ENCODE data around the gene RECQL5.

DNA sequence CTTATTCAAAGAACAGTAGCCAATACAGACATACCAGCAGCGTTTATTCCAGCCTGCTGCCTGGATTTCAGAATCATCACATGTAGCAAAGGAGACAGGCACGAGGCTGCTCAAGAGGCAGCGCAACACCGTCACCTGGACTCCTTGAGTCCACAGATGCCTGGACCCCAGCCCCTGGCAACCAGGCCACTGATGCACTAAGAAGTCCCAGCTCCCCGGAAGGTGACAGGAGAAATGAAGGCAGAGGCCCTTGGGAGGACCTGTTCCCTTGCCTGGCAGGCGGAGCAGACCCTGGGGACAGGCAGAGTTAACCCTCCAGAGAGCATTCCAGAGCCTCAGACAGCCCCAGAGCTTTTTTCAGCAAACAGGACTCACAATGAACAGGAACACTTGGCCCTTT lies 17.3 kb downstream of the RECQL5 start:
- TF ChIP-seq POLR2A (IDR thresholded peaks at IDR 0.05), result no peak
- TF ChIP-seq, protein P1, sequence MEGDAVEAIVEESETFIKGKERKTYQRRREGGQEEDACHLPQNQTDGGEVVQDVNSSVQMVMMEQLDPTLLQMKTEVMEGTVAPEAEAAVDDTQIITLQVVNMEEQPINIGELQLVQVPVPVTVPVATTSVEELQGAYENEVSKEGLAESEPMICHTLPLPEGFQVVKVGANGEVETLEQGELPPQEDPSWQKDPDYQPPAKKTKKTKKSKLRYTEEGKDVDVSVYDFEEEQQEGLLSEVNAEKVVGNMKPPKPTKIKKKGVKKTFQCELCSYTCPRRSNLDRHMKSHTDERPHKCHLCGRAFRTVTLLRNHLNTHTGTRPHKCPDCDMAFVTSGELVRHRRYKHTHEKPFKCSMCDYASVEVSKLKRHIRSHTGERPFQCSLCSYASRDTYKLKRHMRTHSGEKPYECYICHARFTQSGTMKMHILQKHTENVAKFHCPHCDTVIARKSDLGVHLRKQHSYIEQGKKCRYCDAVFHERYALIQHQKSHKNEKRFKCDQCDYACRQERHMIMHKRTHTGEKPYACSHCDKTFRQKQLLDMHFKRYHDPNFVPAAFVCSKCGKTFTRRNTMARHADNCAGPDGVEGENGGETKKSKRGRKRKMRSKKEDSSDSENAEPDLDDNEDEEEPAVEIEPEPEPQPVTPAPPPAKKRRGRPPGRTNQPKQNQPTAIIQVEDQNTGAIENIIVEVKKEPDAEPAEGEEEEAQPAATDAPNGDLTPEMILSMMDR (IDR thresholded peaks at IDR 0.05), result no peak

All from vagina (tissue), 2 donors.